Measurements from ENCODE around the gene PDGFRB.

DNA sequence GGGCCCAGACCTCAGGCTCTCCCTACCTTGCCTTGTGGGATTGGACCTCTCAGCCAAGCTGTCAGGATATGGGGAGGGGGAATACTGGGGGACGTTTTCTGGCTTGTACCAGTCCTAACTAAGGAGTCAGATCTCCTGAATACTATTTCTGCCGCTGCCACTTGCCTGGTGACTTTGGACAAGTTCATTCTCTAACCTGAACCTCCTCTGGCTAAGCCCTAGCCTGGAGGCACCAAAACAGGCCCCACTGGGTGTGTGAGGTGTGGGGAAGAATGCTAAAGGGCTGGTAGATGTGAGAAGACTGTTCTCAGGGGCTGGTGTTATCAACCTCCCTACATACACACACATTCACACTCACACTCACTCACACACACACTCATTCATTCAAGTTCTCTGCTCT is 35.3 kb upstream of the PDGFRB start:
- TF ChIP-seq, protein P1, sequence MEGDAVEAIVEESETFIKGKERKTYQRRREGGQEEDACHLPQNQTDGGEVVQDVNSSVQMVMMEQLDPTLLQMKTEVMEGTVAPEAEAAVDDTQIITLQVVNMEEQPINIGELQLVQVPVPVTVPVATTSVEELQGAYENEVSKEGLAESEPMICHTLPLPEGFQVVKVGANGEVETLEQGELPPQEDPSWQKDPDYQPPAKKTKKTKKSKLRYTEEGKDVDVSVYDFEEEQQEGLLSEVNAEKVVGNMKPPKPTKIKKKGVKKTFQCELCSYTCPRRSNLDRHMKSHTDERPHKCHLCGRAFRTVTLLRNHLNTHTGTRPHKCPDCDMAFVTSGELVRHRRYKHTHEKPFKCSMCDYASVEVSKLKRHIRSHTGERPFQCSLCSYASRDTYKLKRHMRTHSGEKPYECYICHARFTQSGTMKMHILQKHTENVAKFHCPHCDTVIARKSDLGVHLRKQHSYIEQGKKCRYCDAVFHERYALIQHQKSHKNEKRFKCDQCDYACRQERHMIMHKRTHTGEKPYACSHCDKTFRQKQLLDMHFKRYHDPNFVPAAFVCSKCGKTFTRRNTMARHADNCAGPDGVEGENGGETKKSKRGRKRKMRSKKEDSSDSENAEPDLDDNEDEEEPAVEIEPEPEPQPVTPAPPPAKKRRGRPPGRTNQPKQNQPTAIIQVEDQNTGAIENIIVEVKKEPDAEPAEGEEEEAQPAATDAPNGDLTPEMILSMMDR (IDR thresholded peaks at IDR 0.05) = no peak
- TF ChIP-seq POLR2A (IDR thresholded peaks at IDR 0.05) = no peak
